OCI-LY3 (cell line): ENCODE data around the gene RTN4R.

Experiments used
- H2AFZ ChIP-seq: fragments of 200-600, 300-600 bp; shearing (Covaris generic); 2 replicates; pipeline ENCODE4 v1.6.0; 2014; ENCODE audit warnings: antibody characterized with exemption, low read depth, low read length
- H3K27ac ChIP-seq: fragments of 200-600, 300-600 bp; sonication (generic); 2 replicates; pipeline ENCODE4 v1.5.1; 2014; ENCODE audit warnings: mild to moderate bottlenecking, low read length, moderate library complexity, mixed read lengths
- H3K27me3 ChIP-seq: fragments of 200-600, 300-600 bp; sonication (generic); 2 replicates; pipeline ENCODE4 v1.6.1; 2014; ENCODE audit warnings: low read depth, low read length, mixed read lengths
- H3K36me3 ChIP-seq: fragments of 200-600, 300-600 bp; sonication (generic); replicated peaks from 2 replicates; pipeline ENCODE3; 2014; ENCODE audit warnings: low read depth, low read length, mixed read lengths
- H3K4me1 ChIP-seq: fragments of 300-600, 200-600 bp; sonication (generic); 2 replicates; pipeline ENCODE4 v1.6.1; 2014; ENCODE audit warnings: low read length, mixed read lengths
- H3K4me2 ChIP-seq: fragments of 200-600, 300-600 bp; sonication (generic); 2 replicates; pipeline ENCODE4 v1.6.1; 2014; ENCODE audit warnings: low read length, mixed read lengths
- H3K4me3 ChIP-seq: fragments of 300-600, 200-600 bp; sonication (generic); 2 replicates; pipeline ENCODE4 v1.5.1; 2014; ENCODE audit warnings: antibody characterized with exemption, mild to moderate bottlenecking, low read length, moderate library complexity
- H3K79me2 ChIP-seq: fragments of 300-600, 200-600 bp; shearing (Covaris generic); 2 replicates; pipeline ENCODE4 v1.6.1; 2014; ENCODE audit warnings: mild to moderate bottlenecking, low read length, mixed read lengths
- H3K9ac ChIP-seq: fragments of 300-600, 200-600 bp; shearing (Covaris generic); 2 replicates; pipeline ENCODE4 v1.6.0; 2014; ENCODE audit warnings: mild to moderate bottlenecking, low read length, moderate library complexity
- H3K9me3 ChIP-seq: fragments of 200-600, 300-600 bp; shearing (Covaris generic); 2 replicates; pipeline ENCODE4 v1.6.1; 2014; ENCODE audit warnings: low read length, mixed read lengths; ENCODE audit not compliant: insufficient read depth
- H4K20me1 ChIP-seq: fragments of 200-600, 300-600 bp; sonication (generic); 2 replicates; pipeline ENCODE4 v1.6.1; 2016; ENCODE audit warnings: low read length, mixed read lengths; ENCODE audit not compliant: insufficient read depth
- EZH2phosphoT487 ChIP-seq: fragments of 200-600 bp; shearing (Covaris generic); IDR thresholded peaks from 2 replicates; pipeline ENCODE4 v1.6.1; 2018; ENCODE audit warnings: antibody characterized with exemption, mixed run types, low read depth
- TF ChIP-seq, protein P1 (sequence below): fragments of 200-600, 300-600 bp; sonication (generic); IDR thresholded peaks from 2 replicates; pipeline ENCODE4 v1.5.1; 2014; ENCODE audit warnings: antibody characterized with exemption, low read length, low read depth

Gene RTN4R

GRCh38 chr22:20223421-20224255 lies 44.5 kb downstream of the RTN4R start:
- no peak for TF ChIP-seq EZH2phosphoT487
- TF ChIP-seq, protein P1, sequence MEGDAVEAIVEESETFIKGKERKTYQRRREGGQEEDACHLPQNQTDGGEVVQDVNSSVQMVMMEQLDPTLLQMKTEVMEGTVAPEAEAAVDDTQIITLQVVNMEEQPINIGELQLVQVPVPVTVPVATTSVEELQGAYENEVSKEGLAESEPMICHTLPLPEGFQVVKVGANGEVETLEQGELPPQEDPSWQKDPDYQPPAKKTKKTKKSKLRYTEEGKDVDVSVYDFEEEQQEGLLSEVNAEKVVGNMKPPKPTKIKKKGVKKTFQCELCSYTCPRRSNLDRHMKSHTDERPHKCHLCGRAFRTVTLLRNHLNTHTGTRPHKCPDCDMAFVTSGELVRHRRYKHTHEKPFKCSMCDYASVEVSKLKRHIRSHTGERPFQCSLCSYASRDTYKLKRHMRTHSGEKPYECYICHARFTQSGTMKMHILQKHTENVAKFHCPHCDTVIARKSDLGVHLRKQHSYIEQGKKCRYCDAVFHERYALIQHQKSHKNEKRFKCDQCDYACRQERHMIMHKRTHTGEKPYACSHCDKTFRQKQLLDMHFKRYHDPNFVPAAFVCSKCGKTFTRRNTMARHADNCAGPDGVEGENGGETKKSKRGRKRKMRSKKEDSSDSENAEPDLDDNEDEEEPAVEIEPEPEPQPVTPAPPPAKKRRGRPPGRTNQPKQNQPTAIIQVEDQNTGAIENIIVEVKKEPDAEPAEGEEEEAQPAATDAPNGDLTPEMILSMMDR, result no peak
- Histone ChIP-seq H3K4me1 (no peaks in the 10 kb centered on the region), H3K27me3 (0 out of 2 replicates have a peak, but pooled peaks cover 4% of the 10 kb centered on the region)

DNA sequence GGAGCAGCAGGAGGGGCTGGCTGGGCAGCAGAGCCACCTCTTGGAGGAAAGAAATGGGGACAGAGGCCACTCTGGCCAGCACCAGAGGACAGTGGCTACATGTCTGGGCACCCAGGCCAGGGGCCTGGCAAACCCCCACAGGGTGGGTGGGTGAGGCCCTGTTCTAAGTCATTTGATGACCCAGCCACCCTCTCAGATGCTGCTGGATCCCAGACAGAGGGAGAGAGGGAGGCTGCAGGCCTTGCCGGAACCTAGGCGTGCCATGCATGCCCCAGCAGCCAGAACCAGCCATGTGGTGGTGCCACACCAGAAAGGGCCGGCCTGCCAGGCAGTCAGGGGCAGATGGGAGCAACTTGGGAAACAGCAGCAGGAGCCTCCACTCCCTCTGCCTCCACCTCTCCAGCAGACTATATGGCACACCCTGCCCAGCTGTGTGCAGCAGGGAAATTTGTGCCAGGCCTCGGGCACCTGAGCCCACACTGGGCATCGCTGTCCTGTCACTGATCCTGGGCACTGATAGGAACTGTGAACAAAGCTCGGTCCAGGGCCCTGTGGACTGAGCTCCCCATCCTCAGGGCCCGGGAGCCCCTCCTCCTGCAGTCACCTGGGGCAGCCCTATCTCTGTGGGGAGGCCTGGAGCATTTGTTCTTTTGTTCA lies 45.2 kb downstream of the RTN4R start:
- Histone ChIP-seq H3K4me1 (no peaks in the 10 kb centered on the region), H3K9me3 (no peaks in the 10 kb centered on the region), H3K79me2 (no peaks in the 10 kb centered on the region), H3K4me3 (no peak overlapping the region), H3K27me3 (no peaks in the 10 kb centered on the region), H3K4me2 (no peak overlapping the region), H3K9ac (no peak overlapping the region), H3K36me3 (no peaks in the 10 kb centered on the region), H3K27ac (no peak overlapping the region), H2AFZ (no peak overlapping the region), H4K20me1 (no peaks in the 10 kb centered on the region)
- TF ChIP-seq, protein P1, result no peak
- TF ChIP-seq EZH2phosphoT487, result no peak

More at GRCh38 chr22:20223421-20224255, 44.5 kb downstream of the RTN4R start:
- no peak overlapping the region for H2AFZ ChIP-seq
- no peak overlapping the region for H3K9ac ChIP-seq
- no peak overlapping the region for H3K27ac ChIP-seq
- H3K36me3 ChIP-seq, result no peaks in the 10 kb centered on the region
- H3K9me3 ChIP-seq, result no peaks in the 10 kb centered on the region
- no peaks in the 10 kb centered on the region for H4K20me1 ChIP-seq
- H3K4me2 ChIP-seq, result no peak overlapping the region
- H3K4me3 ChIP-seq, result no peak overlapping the region
- no peaks in the 10 kb centered on the region for H3K79me2 ChIP-seq

- Histone ChIP-seq H3K27me3 (no peaks in the 10 kb centered on the region), H2AFZ (no peak overlapping the region), H4K20me1 (no peaks in the 10 kb centered on the region), H3K9me3 (no peaks in the 10 kb centered on the region), H3K4me2 (no peak overlapping the region), H3K27ac (no peak overlapping the region), H3K4me1 (no peaks in the 10 kb centered on the region), H3K36me3 (no peaks in the 10 kb centered on the region), H3K9ac (no peak overlapping the region), H3K79me2 (no peaks in the 10 kb centered on the region), H3K4me3 (no peak overlapping the region)
- no peak for TF ChIP-seq EZH2phosphoT487
- TF ChIP-seq, protein P1, result no peak
These were observed 46.4 kb downstream of the RTN4R start for GRCh38 chr22:20221421-20222340.
